Astrocyte of the spinal cord (primary cell): ENCODE results near the gene PBX4.

Experiments used
- DNase-seq: peaks from one replicate; pipeline ENCODE4 v3.0.0; 2011; ENCODE audit warnings: low read depth, low spot score
- H3K4me3 ChIP-seq: 2 replicates; pipeline ENCODE4 v1.5.1; 2011; ENCODE audit warnings: low read depth, mild to moderate bottlenecking, low read length, moderate library complexity
- in situ Hi-C: cut with HindIII; loops from 2 replicates; pipeline ENCODE4 v1.10.0; 2017; ENCODE audit warnings: low sequenced_read_pairs
- TF ChIP-seq, protein P1 (sequence below): IDR thresholded peaks from 2 replicates; pipeline ENCODE4 v1.5.1; 2012; ENCODE audit warnings: low read depth, mild to moderate bottlenecking, low read length, inconsistent platforms

The PBX4 gene

DNA sequence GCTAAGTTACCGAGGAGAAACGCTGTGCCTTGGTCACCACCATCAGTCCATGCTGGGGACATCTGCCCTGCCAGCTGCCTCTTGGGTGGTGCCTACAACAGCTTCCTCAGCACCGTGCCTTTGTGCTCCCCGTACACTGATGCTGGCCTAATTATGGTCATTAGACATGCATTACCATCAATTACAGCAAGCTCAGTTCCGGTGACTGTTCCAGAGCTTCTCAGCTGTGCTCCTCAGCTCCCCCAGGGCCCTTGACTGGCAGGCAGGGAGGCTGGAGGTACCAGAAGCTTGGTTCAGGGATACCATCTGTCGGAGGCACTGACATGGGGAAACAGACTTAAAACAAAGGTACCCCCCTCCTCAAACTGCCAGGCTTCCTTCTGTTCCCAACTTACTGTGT is 40.2 kb downstream of the PBX4 start:
- H3K4me3 ChIP-seq = no peak overlapping the region
- no peak for DNase-seq
- in situ Hi-C loops = no loop called here
- TF ChIP-seq, protein P1, sequence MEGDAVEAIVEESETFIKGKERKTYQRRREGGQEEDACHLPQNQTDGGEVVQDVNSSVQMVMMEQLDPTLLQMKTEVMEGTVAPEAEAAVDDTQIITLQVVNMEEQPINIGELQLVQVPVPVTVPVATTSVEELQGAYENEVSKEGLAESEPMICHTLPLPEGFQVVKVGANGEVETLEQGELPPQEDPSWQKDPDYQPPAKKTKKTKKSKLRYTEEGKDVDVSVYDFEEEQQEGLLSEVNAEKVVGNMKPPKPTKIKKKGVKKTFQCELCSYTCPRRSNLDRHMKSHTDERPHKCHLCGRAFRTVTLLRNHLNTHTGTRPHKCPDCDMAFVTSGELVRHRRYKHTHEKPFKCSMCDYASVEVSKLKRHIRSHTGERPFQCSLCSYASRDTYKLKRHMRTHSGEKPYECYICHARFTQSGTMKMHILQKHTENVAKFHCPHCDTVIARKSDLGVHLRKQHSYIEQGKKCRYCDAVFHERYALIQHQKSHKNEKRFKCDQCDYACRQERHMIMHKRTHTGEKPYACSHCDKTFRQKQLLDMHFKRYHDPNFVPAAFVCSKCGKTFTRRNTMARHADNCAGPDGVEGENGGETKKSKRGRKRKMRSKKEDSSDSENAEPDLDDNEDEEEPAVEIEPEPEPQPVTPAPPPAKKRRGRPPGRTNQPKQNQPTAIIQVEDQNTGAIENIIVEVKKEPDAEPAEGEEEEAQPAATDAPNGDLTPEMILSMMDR = no peak

DNA sequence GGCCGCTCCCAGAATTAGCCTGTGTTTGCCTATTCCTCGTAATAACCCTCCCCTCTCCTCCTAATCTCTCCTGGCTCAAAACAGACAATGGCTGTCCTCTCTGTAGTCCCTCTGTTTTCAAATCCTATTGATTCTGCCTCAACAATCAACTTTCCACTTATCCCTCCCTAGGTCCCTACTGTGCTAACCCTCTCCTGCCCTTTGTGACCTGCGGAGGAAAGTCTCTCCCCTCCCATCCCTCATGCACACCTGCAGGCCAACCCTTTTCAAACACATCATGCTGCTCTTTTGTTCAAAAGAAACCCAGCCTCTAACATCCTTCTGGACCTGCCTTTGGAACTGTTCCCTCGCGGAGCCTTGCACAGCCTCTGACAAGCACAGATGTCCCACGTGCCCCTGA is 43.1 kb downstream of the PBX4 start:
- TF ChIP-seq, protein P1 = no peak
- DNase-seq = no peak
- no peak overlapping the region for H3K4me3 ChIP-seq
- in situ Hi-C loops = no loop called here

DNA sequence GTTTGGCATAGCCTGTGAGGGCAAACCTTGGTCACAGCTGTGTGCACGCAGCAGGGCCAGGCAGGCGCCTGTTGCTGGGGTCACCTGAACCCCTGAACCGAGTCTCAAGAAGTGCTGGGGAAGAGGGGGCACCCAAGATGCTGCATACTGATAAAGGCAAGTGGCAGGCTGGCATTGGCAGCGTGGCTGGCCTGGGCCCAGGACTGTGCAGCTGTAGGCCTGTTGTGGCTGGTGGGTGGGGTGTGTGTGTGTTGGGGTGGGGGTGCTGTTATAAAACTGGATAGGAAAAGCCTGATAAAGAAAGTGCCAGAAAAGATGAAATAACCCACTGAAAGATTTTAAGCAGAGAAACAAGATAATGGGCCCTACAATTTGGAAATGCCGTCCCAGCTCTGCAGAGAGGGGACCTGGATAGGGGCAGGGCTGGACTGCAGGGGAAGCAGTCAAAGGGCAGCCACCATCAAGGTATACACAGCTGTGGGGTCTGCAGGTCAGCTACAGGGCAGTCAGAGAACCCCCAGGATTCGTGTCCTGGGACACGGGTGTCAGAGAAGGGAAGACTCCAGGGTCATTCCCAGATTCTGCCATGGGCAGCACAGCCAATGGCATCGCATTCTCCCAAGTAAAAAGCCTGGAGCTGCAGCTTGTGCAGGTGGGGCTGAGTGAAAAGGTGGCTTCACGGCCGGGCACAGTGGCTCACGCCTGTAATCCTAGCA is 47.3 kb downstream of the PBX4 start:
- no peak overlapping the region for H3K4me3 ChIP-seq
- TF ChIP-seq, protein P1 = no peak
- in situ Hi-C loops = no loop called here
- DNase-seq = no peak

DNA sequence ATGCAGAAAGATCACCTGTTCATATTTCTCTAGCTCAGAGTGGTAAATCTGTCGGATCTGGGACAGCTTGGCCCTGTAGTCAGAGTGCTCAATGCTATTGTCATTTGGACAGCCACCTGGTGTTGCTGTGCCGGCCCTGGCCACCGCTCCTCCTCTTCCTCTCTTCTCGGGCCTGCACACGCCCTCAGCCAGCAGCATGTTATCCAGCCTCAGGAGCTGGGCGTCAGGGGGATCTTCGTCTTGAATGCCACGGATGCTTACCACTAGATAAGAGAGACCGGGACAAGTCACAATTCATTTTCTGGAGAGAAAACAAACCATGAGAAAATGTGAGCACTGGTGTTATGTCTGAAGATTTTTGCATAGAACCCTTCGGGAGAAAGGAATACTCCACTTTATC is 47.9 kb downstream of the PBX4 start:
- TF ChIP-seq, protein P1 = no peak
- in situ Hi-C loops = no loop called here
- H3K4me3 ChIP-seq = no peak overlapping the region
- DNase-seq = no peak

DNA sequence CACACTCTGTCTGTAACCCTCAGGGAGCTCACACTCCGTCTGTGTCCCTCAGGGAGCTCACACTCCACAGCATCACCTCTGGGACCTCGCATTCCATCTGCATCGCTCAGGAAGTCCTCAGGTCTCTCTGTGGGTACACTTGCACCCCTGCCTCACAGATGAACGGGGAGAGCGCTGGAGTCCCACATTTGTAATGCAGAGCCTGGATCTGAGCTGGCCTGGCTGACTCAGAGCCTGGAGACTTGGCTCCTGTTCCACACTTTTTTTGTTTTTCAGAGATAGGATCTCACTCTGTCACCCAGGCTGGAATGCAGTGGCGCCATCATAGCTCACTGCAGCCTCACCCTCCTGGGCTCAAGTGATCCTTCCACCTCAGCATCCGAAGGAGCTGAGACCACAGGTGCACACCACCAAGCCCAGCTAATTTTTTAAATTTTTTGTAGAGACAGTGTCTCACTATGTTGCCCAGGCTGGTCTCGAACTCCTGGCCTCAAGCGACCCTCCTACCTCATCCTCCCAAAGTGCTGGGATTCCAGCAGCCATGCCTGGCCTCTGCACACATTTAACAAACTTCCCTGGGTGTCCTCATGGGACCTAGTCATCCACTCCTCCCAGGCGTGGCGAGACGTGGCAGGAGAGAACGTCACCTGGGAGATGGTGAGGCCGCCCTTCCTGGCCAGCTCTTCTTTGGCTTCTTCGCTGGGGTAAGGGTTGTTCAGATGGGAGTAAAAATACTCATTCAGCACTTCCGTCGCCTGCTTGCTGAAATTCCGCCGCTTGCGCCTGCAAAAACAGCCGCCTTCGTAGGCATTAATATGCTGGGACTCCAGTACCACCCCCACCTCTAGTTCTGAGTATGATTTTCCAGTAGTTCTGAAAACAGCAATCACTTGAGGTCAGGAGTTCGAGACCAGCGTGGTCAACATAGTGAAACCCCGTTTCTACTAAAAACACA is 49.4 kb downstream of the PBX4 start:
- TF ChIP-seq, protein P1 = no peak
- peak; percentile 30 for DNase-seq

DNA sequence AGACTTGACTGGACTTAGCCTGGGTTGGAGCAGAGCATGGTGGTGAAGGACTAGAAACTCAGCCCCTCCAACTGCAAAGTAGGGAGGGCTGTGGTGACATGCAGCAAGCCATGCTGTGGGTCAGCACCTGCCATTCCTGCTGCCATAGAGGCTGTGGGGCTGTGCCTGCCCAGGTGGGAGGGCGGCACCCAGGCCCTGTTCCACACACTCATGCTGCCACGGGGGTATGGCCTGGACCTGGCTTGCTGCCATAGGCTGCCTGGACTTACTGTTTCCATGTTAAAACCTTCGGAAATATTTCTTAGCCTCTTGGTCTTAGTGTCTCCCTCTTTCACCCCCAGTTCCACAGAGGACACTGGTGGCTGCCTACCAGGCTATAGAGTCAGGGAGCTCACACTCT is 51.1 kb downstream of the PBX4 start:
- in situ Hi-C loops = no loop called here
- H3K4me3 ChIP-seq = no peak overlapping the region
- TF ChIP-seq, protein P1 = no peak
- DNase-seq = no peak

More for the DNA sequence above, 49.4 kb downstream of the PBX4 start:
- in situ Hi-C loops = no loop called here
- H3K4me3 ChIP-seq = no peak overlapping the region
